Measurements from ENCODE around the gene CHST1.
A peak's percentile ranks its signal among the peaks of the same experiment; 100 is the strongest.

The CHST1 gene

GRCh38 chr11:45674481-45675190 lies 9.2 kb upstream of the CHST1 start:
- DNase-seq, result no peak

DNA sequence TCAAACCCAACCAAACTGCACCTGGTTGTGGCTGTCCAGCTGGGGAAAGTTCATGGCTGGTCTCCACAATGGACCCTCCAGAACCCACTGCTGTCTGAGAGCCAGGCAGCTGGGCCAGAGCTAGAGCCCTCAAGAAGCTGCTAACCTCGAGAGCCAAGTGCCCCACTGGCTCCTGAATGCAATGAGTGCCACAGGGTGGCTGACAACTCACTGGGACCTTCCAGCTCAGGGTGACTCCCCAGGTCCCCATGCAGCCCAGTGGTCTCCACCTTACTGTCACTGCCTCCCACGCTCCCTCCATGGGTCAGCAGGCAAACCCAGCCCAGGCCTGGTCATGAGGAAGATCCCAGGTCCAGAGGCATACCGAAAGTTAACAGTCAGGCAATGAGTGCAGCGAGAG lies 8.0 kb upstream of the CHST1 start:
- DNase-seq, result no peak

DNA sequence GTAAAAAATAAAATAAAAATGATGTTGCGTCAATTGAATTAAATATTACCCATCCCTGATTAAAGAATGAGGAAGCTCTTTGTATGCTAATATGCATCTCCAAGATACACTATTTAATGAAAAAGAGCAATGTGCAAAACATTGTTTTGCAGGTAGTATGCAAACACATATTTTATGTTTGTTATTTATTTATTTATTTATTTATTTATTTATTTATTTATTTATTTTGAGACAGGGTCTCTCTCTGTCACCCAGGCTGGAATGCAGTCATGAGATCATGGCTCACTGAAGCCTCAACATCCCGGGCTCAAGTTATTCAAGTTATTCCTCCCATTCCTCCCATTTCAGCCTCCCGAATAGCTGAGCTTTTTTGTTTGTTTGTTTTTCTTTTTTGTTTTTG lies 7.2 kb upstream of the CHST1 start:
- DNase-seq, result no peak

DNA sequence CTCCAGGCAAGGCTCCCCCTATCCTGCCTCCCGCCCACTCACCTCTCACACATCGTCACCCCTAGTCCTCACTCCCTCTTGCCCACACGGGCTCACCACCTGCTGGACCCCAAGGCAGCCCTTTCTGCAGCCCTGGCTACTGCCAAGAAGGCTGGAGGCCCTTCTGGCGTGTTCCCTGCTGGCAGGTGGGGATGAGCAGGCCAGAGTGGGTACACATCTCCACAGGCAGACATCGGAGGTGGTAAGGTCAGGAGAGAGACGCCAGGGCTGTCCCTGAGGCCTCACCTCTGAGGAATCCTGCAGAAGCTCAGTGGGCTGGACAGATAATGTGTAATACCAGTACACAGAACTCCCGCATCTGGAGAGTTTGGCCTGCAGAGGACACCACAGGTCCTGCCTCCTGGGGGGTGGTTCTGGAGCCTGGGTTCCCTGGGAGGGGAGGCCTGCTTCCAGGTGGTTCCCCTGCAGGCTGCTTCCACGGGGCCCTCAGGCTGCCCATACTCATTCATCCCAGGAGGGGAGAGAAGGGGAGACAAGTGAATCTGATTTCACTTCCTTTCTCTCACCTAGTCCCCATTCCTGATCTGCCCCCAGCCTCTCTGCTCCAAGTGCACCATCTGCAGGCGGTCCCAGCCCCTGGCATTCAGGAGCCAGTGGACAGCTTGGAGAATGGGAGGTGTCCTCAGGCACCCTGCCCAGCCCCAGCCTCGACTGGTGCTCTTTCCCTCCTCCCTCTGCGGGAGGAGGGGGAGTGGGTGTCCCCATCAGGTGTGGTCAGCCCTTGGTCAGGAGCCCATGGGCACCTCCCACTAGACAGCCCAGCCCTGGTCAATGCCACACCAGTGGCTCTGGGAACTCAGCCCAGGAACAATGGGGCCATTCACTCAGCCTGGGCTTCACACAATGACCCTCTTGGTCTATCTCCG lies 6.1 kb upstream of the CHST1 start:
- no peak for DNase-seq

GRCh38 chr11:45670386-45671135 lies 5.1 kb upstream of the CHST1 start:
- no peak for DNase-seq

DNA sequence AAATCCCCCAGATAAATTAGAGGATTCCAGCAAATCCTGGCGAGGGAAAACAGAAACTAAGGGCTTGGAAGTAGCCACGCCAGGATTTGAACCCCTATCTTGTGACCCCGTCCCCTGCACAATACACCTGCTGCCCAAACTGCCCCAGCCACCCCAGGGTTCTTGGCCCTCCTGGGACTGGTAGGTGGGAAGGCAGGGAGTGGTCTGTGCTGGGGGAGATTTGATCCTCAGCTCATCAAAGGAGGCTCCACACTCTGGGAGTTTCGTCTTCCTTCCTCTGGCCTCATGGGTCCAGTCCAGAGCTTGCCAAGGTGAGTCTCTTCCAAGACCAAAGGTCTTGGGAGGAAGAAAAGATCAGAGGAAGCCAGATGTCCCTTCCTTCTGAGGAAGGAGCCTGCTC lies 4.5 kb upstream of the CHST1 start:
- DNase-seq, result no peak

- DNase-seq, result no peak
These were observed 3.7 kb upstream of the CHST1 start for GRCh38 chr11:45669146-45669545.

DNA sequence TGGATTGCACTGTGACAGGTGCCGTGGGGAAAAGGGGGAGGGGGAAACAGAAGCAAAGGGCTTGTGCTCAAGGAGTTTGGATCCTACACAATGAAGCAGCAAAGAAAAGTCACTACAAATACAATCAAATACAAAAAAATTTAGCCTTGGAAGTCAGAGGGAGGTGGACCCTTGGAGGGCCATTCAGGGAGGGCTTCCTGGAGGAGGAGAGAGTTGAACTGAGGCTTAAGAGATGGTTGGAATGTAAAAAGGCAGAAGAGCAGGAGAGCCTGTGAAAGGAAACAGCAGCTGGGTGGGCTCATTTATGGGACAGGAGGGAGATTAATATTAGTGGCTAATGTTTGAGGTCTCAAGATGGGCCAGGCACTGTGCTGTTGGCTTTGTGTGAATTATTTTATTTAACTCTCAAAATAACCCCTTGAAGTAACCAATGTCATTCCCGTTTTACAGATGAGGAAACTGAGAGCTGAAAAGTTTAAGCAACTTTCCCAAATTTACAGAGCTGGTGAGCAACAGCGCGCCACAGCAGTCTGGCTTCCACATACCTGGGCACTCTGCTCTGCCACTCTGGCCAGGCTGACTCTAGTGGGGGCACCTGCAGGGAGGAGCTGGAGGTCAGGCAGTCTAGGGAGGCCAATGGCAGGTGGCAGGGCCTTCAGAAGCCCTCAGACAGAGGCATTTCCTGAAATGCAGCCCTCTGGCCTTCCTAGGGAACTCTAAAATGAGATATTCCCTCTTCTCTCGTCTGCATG lies 2.7 kb upstream of the CHST1 start:
- no peak for DNase-seq

DNA sequence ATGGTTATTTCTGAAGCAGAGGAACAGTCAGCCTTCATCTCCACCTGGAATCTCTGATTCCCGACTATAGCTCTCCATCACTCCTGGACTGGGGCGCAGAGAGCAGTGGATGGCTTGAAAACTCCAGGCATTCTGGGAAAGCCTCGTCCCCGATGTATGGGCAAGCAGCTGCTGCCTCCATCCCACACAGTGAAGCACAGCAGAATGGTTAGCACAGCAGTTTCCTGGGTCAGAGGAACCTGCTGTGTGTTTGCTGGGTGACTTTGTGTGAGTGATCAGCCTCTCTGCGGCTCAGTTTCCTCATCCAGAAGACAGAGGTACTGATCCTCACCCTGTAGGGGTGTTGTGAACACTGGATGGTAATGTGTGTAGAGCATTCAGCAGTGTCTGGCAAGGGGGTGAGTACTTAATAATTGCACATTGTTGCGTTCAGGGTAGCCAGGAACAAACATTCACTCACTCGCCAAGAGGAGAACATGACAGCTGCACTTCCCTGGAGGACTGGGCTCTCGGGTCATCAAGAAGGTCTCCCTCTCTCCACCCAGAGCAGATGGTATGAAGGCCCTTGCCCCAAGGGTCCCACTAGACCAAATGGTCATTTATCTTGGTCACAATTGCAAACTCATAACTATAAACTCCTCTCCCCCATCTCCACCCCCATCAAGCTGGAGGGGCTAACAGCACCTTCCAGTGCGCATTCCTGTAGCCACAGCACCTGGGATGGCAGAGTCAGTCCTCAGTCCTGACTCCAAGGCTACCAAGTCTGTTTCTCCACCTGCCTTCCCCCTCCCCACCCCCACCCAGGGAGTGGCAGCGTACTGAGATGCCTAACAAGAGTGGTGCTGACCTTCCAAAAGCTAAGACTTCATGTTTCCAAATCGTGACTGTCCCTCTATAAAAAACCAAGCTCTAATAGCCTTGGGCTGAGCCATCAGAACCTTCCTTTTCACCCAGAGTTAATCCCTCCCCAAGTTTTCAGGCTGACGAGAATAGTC lies 1.5 kb upstream of the CHST1 start:
- no peak for DNase-seq

DNA sequence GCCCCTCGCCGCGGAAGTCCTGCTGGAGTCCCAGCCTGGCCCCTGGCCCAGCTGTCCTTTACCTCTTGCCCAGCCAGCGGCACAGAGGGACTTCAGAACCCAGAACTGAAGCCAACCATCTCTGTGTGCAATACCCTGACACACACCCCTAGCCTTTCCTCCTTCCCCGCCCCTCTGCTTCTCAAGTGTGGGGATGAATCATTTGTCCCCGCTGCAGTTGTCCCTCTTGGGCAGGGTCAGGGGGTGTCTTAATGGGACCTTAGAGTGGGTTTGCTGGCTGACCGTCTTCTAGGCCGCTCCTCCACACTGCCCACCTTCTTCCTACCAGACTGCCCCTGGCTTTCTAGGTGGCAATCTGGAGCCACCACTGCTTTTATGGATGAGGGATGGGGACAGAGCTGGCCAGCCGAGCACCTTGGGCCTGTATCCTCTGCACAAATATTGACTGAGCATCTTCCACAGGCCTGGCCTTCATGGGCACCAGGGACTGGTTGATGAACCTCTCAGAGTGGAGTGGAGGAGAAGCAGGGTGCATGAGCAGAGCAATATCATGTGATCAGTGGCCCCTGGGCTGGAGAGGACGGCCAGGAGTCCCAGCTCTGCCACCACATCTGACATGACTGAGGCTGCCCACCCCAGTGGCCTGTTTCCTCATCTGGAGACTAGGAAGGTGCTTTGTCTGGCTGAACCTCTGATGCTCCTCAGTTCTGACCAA lies 668 bp upstream of the CHST1 start:
- no peak for DNase-seq

DNA sequence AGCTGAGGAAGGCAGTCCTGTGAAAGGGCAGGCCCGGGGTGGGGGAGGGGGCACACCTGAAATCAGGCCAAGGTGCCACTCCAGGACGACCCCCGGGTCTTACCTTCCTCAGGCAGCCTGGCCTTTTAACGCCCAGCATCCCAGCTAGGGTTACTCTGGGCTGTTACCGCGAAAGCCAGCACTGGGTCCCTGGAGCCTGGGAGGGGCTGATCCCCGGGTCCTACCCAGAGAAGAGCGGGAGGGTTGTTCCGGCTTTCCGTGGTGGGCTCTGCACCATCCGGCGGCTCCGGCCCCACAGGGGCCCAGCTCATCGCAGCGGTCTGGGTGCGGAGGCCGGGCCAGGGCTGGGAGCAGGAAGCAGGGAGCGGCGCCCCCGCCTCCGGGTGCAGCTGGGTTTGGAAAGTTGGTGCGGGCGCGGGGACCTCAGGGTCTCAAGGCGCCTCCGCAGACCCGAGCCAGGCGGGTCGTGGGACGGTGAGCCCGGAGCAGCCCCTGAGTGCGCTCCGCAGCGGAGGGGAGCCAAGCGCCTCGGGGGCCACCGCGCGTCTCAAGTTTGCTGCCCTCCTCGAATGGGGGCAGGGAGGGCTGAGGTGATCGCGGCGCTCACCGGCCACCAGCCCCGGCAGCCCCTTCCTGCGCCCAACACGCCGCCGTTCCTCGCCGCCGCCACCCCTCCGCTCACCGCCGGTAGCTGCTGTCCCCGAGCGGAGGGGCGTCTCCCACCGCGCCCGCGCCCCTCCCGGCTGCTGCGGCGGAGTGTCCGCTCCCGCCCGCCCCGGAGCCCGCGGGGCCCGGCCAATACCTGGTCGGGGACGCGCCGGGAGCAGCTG lies 831 bp downstream of the CHST1 start:
- no peak for DNase-seq

GRCh38 chr11:45663486-45664375 lies 1.7 kb downstream of the CHST1 start:
- DNase-seq, result no peak

- DNase-seq, result peak in 2 of 4 experiments; percentile 11 to 19
These were observed 2.5 kb downstream of the CHST1 start for GRCh38 chr11:45662665-45663485.

- DNase-seq, result no peak
These were observed 3.2 kb downstream of the CHST1 start for GRCh38 chr11:45662096-45662664.

DNA sequence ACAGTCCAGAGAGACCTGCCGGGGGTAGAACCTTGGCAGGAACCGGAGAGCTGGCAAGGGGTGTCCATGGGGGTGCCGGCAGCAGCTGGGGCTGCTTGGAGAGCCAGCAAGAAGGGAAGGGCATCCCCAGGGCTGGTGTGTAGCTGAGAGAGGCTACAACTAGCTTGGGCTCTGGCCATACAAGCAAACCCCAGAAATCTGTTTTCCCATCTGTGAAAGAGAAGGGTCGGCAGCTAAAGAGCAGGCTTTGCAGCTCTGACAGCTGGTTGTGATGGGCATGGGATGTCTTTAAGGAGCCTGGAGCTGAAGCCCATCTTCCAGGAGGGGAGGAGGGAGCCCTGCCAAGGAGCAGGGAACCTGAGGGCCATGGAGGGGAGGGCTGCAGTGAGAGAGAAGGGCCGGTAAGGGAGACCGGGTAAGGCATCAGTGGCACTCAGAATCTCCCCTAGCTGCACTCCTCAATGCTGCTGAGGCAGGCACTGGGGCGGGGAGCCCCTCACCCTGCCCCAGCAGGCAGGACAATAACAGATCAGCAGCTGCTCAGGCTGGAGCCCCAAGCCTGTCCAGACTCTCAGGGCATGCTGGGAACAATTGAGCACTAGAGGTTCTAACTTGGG lies 3.9 kb downstream of the CHST1 start:
- DNase-seq, result no peak

DNA sequence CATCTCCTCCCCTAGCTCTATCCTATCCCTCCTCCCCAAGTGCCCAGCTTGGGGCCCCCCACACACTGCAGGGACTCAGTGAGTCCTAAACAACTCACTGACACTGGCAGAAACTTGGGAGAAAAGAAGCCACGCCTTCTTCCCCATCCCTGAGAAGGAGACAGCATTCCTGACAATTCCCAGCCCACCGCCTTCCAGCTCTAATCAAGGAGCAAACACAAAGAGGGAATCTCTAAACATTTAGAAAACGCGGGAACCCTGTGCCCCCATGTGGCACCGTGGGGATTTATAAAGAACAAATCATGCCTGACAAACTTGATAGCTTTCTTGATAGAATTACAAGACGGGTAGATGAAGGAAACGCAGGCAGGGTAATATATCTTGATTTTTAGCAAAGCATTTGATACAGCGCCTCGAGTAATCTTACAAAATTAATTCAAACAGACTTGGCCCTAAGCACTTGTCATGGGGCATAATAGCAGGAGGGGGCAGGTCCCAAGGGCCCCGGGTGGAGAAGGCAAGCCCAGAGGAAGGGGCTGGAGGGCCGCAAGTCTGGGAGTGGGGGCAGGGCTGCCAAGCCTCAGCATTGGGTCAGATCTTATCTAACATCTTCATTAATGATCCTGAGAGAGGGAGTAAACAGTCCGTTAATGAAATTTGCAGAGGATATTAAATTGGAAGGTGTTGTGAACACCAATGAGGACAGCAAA lies 4.5 kb downstream of the CHST1 start:
- no peak for DNase-seq
